ENCODE data around the gene CRTC2. TPM values are rescaled to one million over a fixed set of nuclear protein-coding genes. Genes with fewer than 3 reads are reported as not detected.

The CRTC2 gene
- total RNA-seq, 4 donors from 2014 or later: 14.3 to 28.1 (median 21.1) TPM

DNA sequence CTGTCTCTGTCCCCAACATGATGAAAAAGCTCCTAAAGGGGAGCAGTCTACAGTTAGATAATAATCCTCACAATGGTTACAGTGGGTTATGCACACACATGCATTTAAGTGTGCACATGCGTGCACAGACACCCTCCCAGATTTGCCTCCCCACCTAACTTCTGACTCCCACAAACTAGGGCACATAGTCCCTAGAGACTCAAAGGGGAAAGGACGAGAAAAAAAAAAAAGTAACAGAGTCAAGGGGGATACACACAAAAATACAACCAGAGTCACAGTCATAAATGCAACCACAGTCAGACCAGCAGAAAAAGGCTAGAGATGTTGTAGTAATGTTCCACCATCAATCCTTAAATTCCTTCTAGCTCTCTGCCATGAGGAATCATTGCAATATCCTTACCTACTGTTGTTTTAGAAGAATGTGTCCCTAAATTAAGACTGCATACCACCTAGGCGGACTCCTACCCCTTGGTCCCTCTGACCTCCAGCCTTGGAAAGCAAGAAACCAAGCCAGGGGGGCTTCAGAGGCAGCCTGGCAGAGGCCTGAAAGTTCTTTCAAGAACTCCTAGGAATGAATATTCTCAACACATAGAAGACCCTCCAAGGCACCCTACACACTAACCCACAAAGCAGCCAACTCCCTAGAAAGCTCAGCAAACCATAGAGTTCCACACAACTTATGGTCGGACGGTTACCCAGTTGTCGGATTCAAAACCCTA lies 1.3 kb downstream of the CRTC2 start:
- DNase-seq (ENCODE audit: low spot score in 2 of 2): no peak
- H3K4me3 ChIP-seq (ENCODE audit: low read depth, poor library complexity, severe bottlenecking): peak overlapping the region; percentile 87
- WGBS, 2 donors: 22 to 31% methylated on average over 6 of the region's 6 CpGs
- TF ChIP-seq POLR2A (IDR thresholded peaks at IDR 0.05): no peak
- TF ChIP-seq, protein P1, sequence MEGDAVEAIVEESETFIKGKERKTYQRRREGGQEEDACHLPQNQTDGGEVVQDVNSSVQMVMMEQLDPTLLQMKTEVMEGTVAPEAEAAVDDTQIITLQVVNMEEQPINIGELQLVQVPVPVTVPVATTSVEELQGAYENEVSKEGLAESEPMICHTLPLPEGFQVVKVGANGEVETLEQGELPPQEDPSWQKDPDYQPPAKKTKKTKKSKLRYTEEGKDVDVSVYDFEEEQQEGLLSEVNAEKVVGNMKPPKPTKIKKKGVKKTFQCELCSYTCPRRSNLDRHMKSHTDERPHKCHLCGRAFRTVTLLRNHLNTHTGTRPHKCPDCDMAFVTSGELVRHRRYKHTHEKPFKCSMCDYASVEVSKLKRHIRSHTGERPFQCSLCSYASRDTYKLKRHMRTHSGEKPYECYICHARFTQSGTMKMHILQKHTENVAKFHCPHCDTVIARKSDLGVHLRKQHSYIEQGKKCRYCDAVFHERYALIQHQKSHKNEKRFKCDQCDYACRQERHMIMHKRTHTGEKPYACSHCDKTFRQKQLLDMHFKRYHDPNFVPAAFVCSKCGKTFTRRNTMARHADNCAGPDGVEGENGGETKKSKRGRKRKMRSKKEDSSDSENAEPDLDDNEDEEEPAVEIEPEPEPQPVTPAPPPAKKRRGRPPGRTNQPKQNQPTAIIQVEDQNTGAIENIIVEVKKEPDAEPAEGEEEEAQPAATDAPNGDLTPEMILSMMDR (IDR thresholded peaks at IDR 0.05): no peak
- intact Hi-C loops (cut with DNase I; ENCODE audit: low total_unique reads): no loop called here

GRCh38 chr1:153954826-153955225 lies 3.6 kb downstream of the CRTC2 start:
- 93 to 96% methylated on average over 10 of the region's 10 CpGs for WGBS, 2 donors
- intact Hi-C loops (cut with DNase I; ENCODE audit: low total_unique reads): no loop called here
- TF ChIP-seq, protein P1 (IDR thresholded peaks at IDR 0.05): no peak
- TF ChIP-seq POLR2A (IDR thresholded peaks at IDR 0.05): no peak
- DNase-seq (ENCODE audit: low spot score in 2 of 2): no peak
- no peak overlapping the region for H3K4me3 ChIP-seq (ENCODE audit: low read depth, poor library complexity, severe bottlenecking)

GRCh38 chr1:153953859-153954365 lies 4.5 kb downstream of the CRTC2 start:
- no peak for TF ChIP-seq POLR2A (IDR thresholded peaks at IDR 0.05)
- TF ChIP-seq, protein P1 (IDR thresholded peaks at IDR 0.05): no peak
- intact Hi-C loops (cut with DNase I; ENCODE audit: low total_unique reads): no loop called here
- WGBS, 2 donors: 75 to 86% methylated on average over 4 of the region's 4 CpGs
- DNase-seq (ENCODE audit: low spot score in 2 of 2): no peak
- H3K4me3 ChIP-seq (ENCODE audit: low read depth, poor library complexity, severe bottlenecking): no peak overlapping the region

GRCh38 chr1:153951801-153952200 lies 6.6 kb downstream of the CRTC2 start:
- no peak overlapping the region for H3K4me3 ChIP-seq (ENCODE audit: low read depth, poor library complexity, severe bottlenecking)
- intact Hi-C loops (cut with DNase I; ENCODE audit: low total_unique reads): no loop called here
- 89 to 100% methylated on average over 2 of the region's 2 CpGs for WGBS, 2 donors
- TF ChIP-seq, protein P1 (IDR thresholded peaks at IDR 0.05): no peak
- no peak for TF ChIP-seq POLR2A (IDR thresholded peaks at IDR 0.05)
- DNase-seq (ENCODE audit: low spot score in 2 of 2): no peak

DNA sequence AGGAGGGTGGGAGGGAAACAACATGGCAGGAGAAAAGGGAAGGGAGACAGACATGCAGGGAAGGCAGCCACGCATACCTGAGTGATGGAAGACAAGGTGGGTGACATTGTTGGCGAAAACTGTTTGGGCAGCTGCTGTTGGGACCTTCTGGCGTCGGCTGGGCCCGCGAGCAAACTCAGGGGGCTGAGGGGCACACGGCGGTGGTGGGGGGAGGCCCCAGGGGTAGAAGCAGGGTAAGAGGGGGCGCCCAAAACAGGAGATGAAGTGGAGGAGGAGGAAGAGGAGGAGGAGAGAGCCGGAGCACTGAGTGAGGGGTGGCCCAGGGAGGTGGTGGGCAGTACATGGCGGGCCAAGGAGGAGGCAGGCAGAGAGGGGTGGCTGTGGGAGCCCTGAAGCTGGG lies 7.2 kb downstream of the CRTC2 start:
- H3K4me3 ChIP-seq (ENCODE audit: low read depth, poor library complexity, severe bottlenecking): no peak overlapping the region
- intact Hi-C loops (cut with DNase I; ENCODE audit: low total_unique reads): no loop called here
- TF ChIP-seq POLR2A (IDR thresholded peaks at IDR 0.05): no peak
- TF ChIP-seq, protein P1 (IDR thresholded peaks at IDR 0.05): no peak
- no peak for DNase-seq (ENCODE audit: low spot score in 2 of 2)
- 91 to 94% methylated on average over 11 of the region's 11 CpGs for WGBS, 2 donors
